GM21737 (cell line): ENCODE data around the gene TMEM8B.

Experiments used
- ATAC-seq: cut with Tn5 transposase; IDR thresholded peaks from one replicate; pipeline ENCODE4 v1.9.1; 2021; ENCODE audit warnings: mild to moderate bottlenecking, moderate library complexity; ENCODE audit not compliant: unreplicated experiment

Gene TMEM8B

DNA sequence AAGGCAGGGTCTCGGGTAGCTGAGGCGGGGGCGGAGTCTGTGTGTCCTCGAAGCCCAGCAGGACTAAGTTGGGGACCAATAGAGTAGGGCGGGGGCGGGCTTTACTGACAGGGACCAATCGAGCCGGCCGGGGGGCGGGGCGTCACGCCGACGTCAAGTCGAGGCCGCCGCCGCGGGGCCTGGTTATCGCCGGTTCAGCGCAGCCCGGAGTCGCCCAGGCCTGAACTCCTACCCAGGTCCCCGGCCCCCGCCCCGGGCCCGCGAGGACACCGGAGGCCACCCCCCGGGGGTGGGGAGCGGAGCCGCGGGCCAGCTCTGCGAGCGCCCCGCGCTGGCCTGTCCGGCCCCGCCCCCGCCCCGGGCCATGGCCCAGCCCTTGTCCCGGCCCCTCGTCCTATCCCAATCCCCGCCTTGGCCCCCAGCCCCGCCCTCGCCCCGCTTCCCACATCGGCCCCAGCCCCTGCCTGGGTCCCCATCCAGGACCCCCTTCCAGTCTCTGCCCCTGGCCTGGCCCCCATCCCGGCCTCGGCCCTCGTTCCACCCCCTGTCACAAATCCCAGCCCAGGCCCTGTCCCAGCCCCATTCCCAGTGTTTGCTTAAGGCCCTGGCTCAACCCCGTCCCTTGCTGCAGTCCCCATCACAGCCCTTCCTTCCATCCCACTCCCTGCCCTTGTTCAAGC lies at the start of gene TMEM8B:
Gene TMEM8B (plus strand): TSS at position 145 of the 680 bp plus-strand sequence. CDS start 220 bp downstream, at position 365.
- ATAC-seq, result peak; percentile 73

- no peak for ATAC-seq
Observed at GRCh38 chr9:35781066-35781465, 48.0 kb upstream of the TMEM8B start.

GRCh38 chr9:35783418-35783817 lies 45.6 kb upstream of the TMEM8B start:
- no peak for ATAC-seq

DNA sequence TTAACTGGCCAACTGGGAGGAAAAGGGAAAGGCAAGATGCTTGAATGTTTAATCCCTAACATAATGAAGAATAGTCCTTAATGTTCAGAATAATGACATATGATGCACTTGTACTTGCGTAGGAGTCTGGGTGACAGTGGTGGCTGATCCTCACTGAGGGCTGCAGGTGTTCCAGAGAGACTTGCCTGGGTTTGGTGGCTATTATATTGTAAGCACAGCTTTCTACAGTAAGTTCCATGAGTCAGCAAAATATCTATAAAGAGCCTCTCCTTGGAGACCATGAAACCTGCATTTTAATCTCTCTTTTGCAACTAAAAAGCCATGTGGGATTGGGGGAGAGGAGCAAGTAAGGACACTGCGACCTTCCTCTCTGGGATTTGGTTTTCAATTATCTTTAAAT lies 39.5 kb upstream of the TMEM8B start:
- no peak for ATAC-seq

DNA sequence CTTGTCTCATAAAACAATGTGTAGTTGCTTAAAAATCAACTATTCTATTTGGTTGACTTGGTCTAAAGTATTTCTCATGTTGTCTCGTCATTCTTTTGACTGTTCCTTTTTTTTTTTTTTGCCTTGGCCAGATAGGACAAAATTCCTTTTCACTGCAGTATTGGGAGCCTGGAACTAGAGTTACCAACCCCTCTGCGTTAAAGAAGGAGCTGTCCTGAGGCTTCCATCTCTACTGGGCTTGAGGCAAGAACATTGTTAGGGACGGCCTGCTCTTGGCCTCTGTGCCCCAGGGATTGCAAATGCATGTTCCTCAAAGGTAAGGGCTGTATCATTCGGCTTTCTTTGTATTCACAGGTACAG lies 39.0 kb upstream of the TMEM8B start:
- no peak for ATAC-seq

DNA sequence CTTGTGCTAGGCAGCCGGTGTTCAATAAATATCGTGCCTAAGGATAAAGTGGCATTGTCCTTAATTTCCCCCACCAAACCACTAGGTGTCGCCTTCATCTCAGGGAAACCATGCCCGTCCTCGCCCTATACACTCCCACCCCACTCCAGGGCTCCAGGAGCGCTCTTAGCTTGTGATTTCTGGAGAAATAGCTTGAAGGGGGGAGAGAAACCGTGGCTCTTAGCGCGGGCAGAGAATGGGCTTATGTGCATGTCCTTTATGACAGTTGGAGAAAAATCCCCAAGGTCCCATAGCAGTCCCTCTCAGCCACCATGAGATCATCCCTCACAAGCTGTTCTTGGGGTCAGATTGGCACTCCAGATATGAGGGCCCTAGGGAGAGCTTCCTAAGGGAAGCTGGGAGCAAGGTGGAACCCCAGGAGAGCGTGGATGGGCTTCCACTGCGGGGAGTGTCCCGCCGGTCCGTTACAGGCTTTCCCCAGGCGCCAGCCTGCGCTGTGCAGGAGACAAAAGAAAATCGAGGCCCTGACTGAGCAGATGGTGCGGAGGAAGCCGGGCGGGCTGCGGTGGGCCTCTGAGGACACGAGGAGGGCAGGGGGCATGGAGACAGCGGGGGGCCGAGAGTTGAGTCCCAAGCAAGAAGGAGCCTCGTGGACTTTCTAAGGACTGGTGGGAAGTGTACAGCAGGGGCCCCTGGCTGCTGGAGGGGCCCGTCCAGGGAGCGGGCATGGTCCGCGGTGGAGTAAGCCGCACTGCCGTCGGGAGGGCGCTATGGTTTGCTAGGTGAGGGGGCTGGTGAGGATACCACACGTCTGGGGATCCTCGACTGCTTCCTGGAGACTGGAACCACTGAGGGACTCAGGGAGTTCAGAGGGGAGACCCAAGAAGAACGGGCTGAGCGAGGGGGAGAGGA lies 38.4 kb upstream of the TMEM8B start:
- ATAC-seq, result no peak

DNA sequence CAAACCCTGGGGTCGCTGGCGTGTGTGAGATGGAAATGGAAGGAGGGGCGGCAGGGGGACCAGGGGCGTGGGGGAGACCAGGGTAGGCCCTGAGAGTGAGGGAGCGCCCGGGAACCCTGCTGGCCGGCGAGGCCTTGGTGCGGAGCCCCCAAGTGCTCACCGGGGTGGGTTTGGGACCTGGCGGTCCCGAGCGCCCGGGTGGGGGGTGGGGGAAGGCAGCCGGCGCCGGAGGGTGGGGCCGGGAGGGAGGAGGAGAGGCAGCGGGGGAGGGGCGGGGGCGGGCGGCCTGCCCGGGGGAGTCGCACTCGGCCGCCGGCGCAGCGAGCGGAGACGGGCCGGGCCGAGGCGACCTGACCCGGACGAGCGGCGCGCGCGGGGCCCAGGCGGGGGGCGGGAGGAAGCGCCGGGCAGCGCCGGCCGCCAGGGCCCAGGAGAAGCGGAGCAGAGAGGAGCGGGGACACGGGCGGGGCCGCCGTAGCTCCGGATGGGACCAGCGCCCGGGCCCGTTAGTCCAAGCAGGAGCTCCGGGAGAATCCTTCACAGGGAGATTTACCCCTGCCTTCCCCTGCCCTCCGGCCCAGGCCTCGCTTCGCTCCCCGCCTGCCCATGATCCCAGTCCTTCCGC lies 37.6 kb upstream of the TMEM8B start, which contains the start of gene NPR2:
Gene NPR2 (plus strand): TSS at position 295 of the 625 bp plus-strand sequence. CDS start 818 bp downstream, outside the sequence.
- ATAC-seq, result no peak

GRCh38 chr9:35792024-35792813 lies 36.8 kb upstream of the TMEM8B start:
- ATAC-seq, result no peak

DNA sequence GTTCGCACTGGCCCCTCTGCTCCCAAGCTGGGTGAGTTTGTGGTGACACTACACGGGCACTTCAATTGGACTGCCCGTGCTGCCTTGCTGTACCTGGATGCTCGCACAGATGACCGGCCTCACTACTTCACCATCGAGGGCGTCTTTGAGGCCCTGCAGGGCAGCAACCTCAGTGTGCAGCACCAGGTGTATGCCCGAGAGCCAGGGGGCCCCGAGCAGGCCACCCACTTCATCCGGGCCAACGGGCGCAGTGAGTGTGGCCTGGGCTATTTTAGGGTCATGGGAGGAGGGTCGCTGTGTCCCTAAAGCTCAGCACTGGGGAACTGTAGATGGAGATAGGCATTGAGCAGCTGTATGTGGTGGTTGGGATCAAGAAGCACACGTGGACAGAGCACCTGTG lies 36.2 kb upstream of the TMEM8B start:
- no peak for ATAC-seq

- ATAC-seq, result no peak
Observed at GRCh38 chr9:35793461-35793860, 35.6 kb upstream of the TMEM8B start.

- no peak for ATAC-seq
Observed at GRCh38 chr9:35795695-35796094, 33.3 kb upstream of the TMEM8B start.

GRCh38 chr9:35797311-35798109 lies 31.5 kb upstream of the TMEM8B start:
- ATAC-seq, result no peak

DNA sequence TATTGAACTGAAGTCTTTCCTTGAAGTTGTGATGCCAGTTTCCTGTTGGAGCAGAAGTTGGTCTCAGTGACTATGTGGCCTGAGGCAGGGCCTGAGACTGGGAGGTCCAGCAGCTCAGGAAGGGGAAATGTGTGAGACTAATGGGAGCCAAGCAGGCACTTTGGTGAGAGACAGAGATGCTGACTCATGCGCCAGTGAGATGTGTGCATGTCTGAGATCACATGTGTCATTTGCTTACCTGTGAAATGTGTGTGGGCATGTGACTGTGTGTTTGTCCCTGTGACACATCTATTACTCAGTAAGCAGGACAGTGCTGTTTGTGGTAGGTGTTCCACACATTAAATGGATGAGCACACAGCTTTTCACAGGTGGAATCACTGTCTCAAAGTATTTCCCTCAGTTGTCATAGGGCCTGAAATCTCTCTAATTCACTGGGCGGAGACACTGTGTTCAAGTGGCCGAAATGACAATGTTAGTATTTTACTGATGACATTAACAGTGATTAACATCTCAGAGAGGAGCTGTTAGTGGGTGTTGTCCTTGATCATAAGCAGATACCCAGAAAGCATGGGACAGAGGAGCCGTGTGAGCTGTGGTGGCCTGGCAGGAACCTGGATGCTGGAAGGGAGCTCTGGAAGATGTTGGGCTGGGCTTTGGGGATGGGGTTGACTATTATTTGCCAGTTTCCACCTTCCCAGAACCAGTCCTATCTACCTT lies 30.2 kb upstream of the TMEM8B start:
- ATAC-seq, result no peak

DNA sequence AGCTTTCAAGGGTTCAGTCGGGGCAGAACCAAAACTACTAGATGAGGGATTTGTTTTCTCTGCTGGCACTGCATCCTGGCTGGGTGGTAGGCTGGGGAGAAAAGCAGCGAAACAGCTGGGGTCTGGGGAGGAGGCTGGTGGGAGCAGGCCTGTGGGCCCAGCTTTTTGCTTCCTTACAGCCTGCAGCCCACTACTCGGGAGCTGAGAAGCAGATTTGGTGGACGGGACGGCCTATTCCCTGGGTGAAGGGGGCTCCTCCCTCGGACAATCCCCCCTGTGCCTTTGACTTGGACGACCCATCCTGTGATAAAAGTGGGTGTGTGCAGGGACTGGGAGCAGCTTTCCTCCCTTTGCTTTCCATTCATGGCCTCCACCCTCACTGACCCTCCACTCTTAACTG lies 28.5 kb upstream of the TMEM8B start:
- ATAC-seq, result no peak

- ATAC-seq, result no peak
Observed at GRCh38 chr9:35801328-35802128, 27.5 kb upstream of the TMEM8B start.

DNA sequence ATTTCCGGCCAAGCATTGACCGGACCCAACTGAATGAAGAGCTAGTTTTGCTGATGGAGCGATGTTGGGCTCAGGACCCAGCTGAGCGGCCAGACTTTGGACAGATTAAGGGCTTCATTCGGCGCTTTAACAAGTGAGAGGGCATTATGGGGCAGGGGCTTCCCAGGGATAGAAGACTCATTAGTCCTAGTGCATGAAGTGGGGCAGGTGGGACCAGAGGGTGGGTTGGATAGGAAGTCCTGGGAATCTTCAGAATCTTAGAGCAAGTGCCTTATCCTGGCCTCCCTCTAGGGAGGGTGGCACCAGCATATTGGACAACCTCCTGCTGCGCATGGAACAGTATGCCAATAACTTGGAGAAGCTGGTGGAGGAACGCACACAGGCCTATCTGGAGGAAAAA lies 22.9 kb upstream of the TMEM8B start:
- ATAC-seq, result no peak

- no peak for ATAC-seq
Observed at GRCh38 chr9:35808433-35808832, 20.6 kb upstream of the TMEM8B start.

GRCh38 chr9:35810122-35810521 lies 18.9 kb upstream of the TMEM8B start:
- ATAC-seq, result no peak
